GM21515 (cell line): ENCODE measurements around the gene SFT2D1.

Source experiments
- ATAC-seq: cut with Tn5 transposase; IDR thresholded peaks from one replicate; pipeline ENCODE4 v1.9.1; 2021; ENCODE audit not compliant: unreplicated experiment

The SFT2D1 gene

DNA sequence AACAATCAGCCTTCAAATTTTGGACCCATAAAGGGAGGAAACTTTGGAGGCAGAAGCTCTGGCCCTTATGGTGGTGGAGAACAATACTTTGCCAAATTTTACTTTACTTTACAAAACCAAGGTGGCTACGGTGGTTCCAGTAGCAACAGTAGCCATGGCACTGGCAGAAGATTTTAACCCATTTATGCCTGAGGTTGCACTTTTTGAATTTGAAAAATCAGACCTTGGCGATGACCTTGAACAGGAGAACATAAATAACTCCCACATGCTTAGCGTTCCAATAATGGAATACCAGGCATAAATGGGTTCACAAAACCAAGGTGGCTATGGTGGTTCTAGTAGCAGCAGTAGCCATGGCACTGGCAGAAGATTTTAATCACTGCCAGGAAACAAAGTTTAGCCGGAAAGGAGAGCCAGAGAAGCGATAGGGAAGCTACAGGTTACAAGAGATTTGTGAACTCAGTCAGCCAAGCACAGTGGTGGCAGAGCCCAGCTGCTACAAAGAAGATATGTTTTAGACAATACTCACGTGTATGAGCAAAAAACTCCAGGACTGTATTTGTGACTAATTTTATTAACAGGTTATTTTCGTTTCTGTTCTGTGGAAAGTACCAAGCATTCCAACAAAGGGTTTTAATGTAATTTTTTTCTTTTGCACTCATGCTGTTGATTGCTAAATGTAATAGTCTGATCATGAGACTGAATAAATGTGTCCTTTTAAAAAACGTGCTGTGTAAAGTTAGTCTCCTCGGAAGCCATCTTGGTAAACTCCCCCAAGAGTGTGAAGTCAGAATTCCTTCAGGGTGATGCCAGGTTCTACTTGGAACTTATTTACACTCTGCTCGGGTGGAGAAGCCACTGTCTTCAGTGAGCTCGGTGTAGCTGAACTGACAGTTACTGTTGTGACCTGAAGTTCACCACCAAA lies 6.7 kb downstream of the SFT2D1 start:
- ATAC-seq, result no peak

- ATAC-seq, result no peak
Measured at GRCh38 chr6:166334878-166335277, 7.5 kb downstream of the SFT2D1 start.

- peak; percentile 70 for ATAC-seq
Measured at GRCh38 chr6:166333172-166333995, 9.0 kb downstream of the SFT2D1 start.

- no peak for ATAC-seq
Measured at GRCh38 chr6:166331503-166332415, 10.6 kb downstream of the SFT2D1 start.

GRCh38 chr6:166330612-166331011 lies 11.7 kb downstream of the SFT2D1 start:
- no peak for ATAC-seq

DNA sequence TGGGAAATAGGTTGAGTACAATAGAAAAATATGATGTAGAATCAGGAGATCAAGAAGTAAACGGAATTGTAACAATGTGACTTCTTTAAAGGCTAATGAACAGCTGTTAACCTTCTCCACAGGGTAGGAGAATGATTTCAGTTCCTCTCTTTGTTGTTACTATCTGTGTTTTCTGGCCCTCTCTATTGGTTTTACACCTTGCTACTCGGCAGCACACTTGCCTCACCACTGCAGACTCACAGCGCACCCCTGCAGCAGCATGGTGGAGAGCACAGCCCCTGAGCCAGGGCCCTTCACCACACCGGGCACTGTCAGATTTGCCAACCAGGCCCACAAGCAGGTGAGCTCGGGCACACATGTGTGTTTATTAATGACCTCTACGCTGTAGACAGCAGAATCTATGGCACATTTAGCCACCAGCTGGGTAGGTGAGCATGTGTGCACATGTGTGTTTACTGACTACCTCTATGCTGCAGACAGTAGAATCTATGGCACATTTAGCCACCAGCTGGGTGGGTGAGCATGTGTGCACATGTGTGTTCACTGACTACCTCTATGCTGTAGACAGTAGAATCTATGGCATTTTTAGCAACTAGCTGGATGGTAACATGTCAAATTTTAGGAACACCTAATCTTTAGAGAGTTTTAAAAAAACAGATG lies 16.8 kb downstream of the SFT2D1 start:
- peak; percentile 87 for ATAC-seq

- no peak for ATAC-seq
Measured at GRCh38 chr6:166323395-166323794, 18.9 kb downstream of the SFT2D1 start.

GRCh38 chr6:166318649-166319600 lies 23.4 kb downstream of the SFT2D1 start:
- no peak for ATAC-seq

GRCh38 chr6:166318227-166318626 lies 24.1 kb downstream of the SFT2D1 start:
- no peak for ATAC-seq

DNA sequence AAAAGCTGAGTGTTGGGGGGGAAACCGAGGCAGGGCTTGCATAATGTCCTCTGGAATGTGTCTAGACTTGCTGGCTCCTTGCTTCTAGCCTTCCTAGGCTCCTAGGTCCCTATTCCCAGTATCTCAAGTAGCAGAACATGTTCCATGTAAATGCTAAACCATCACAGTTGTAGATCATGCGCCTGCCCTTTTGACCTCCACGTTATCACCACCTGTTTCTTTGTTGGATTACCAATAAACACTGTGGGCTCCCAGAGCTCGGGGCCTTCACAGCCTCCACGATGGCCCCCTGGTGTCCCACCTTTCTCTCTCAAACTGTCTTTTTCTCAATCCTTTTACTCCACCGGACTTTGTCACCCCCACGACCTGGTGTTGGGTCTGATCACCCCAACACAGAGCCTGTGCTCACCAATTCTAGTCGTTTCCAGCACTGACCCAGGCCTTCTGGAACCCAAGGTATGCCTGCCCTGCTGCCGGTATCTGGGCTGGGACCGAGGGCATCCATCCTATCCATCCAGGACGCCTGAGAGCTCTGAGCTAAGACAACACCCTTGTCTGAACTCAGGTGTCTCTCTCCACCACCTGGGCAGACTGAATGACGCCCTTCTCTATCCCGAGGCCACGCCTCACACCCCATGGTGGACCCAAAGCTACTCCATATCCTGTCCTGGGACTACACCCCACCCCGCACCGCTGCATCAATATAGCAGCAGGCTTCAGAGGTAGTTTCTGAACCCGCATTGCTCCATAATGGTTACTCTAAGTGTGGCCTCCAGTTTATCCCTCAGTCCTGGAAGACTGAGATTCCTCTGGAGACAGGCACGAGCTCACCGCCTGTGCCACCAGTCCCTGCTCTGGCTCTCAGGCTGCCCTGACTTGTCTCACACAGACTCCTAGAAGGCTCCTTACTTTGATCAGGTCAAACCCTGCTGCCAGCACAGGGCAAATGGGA lies 24.8 kb downstream of the SFT2D1 start:
- ATAC-seq, result no peak

DNA sequence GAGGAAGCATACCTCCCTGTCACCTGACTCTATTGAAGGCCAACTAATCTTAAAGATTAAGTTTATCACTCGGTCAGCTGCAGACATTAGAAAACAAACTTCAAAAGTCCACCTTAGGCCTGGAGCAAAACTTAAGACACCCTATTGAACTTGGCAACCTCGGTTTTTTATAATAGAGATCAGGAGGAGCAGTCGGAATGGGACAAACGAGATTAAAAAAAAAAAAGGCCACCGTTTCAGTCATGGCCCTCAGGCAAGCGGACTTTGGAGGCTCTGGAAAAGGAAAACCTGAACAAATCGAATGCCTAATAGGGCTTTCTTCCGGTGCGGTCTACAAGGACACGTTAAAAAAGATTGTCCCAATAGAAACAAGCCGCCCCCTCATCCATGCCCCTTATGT lies 26.9 kb downstream of the SFT2D1 start:
- ATAC-seq, result no peak

- no peak for ATAC-seq
Measured at GRCh38 chr6:166314454-166314853, 27.9 kb downstream of the SFT2D1 start.

GRCh38 chr6:166313255-166314070 lies 28.9 kb downstream of the SFT2D1 start:
- no peak for ATAC-seq

DNA sequence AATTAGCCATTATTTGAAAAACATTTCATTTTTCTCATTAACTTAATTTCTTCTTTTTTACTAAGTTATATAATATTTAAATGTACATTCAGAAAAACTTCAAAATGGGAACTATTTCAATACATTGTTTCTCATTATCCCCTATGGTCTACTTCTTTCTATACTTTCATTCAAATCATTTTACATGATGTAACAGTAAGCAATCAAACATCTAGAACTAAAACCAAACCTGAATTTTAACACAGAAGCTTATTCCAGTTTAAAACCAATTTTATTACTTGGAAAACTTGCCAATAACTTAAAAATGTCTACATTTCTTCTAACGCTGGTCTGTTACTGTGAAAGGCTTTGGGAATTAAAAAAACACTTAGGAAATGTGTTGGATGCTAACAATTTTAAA lies 29.5 kb downstream of the SFT2D1 start:
- no peak for ATAC-seq

DNA sequence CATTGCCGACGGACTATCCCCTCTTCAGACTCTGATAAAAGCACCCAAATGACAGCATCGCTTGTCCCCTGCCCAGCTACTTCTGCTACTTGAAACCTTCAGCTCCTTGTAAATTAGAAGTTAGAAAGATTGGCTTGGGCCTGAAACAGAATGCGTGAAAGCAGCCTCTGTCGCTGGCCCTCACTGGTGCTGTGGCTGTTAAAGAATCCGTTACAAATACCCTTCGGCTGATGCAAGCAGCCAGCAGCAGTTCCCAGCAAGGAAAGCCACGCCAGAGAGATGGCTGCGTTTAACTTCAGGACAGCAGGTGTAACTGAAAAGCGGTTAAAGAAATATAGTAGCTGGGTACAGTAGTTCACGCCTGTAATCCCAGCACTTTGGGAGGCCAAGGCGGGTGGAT lies 31.7 kb downstream of the SFT2D1 start:
- no peak for ATAC-seq

GRCh38 chr6:166309977-166310376 lies 32.4 kb downstream of the SFT2D1 start:
- no peak for ATAC-seq
